RWPE1 (cell line): Measurements from ENCODE around the gene TRAF5.

Source experiments
- CTCF ChIA-PET: fragments of 350-600 bp; sonication (Branson Sonifier 250); formaldehyde crosslinking; extraction: SDS; loops from one replicate; lab custom pipeline; 2021; lab: Yijun Ruan, JAX
- POLR2A ChIA-PET: fragments of 400-600 bp; formaldehyde crosslinking; extraction: SDS; loops from one replicate; lab custom pipeline; 2020; ENCODE audit warnings: antibody characterized with exemption; ENCODE audit not compliant: low non-redundant PET; lab: Yijun Ruan, JAX
- DNase-seq: peaks from one replicate; pipeline ENCODE4 v3.0.0; 2012; ENCODE audit warnings: low spot score
- H3K27ac ChIP-seq: fragments of 450-650 bp; 2 replicates; pipeline ENCODE4 v1.5.1; 2017
- CTCF ChIP-seq: fragments of 450-650 bp; conservative IDR thresholded peaks from 2 replicates; pipeline ENCODE4 v1.5.1; 2017; ENCODE audit warnings: low read depth, mild to moderate bottlenecking

Gene TRAF5

GRCh38 chr1:211330282-211330936, 3.8 kb downstream of the TRAF5 start:
- H3K27ac ChIP-seq, result no peak overlapping the region
- DNase-seq, result no peak
- TF ChIP-seq CTCF, result no peak
- CTCF ChIA-PET, result interaction anchor here (0.6 kb wide), 1 partner anchor 1481 kb away, joined by 7 read pairs; no protein-coding TSS in a partner anchor
- POLR2A ChIA-PET, result no interaction called here

- CTCF ChIA-PET, result interaction anchor here (1.1 kb wide), 1 partner anchor 21 kb away, joined by 3 read pairs; no protein-coding TSS in a partner anchor
- no peak for DNase-seq
- no peak overlapping the region for H3K27ac ChIP-seq
- TF ChIP-seq CTCF, result no peak
- POLR2A ChIA-PET, result no interaction called here
Measured at GRCh38 chr1:211331011-211331709, 4.5 kb downstream of the TRAF5 start.

- CTCF ChIA-PET, result interaction anchor here (0.7 to 1.1 kb wide), 2 partner anchors 20 to 298 kb away, joined by 3 read pairs; no protein-coding TSS in a partner anchor
- no peak for DNase-seq
- POLR2A ChIA-PET, result no interaction called here
- H3K27ac ChIP-seq, result no peak overlapping the region
- no peak for TF ChIP-seq CTCF
Measured at GRCh38 chr1:211332036-211332616, 5.5 kb downstream of the TRAF5 start.

GRCh38 chr1:211332830-211333229, 6.2 kb downstream of the TRAF5 start:
- DNase-seq, result no peak
- no peak overlapping the region for H3K27ac ChIP-seq
- CTCF ChIA-PET, result no interaction called here
- TF ChIP-seq CTCF, result no peak
- POLR2A ChIA-PET, result no interaction called here

GRCh38 chr1:211333906-211334305, 7.3 kb downstream of the TRAF5 start:
- no peak overlapping the region for H3K27ac ChIP-seq
- TF ChIP-seq CTCF, result no peak
- no peak for DNase-seq
- ChIA-PET POLR2A (no interaction called here), CTCF (interaction anchor here (0.7 kb wide), 1 partner anchor 245 kb away, joined by 4 read pairs; no protein-coding TSS in a partner anchor)

- POLR2A ChIA-PET, result no interaction called here
- H3K27ac ChIP-seq, result no peak overlapping the region
- CTCF ChIA-PET, result interaction anchor here (1.1 kb wide), 1 partner anchor 11 kb away, joined by 4 read pairs; no protein-coding TSS in a partner anchor
Measured at GRCh38 chr1:211334986-211335385, 8.4 kb downstream of the TRAF5 start.

More at GRCh38 chr1:211334986-211335385, 8.4 kb downstream of the TRAF5 start:
- TF ChIP-seq CTCF, result no peak
- DNase-seq, result no peak
